ENCODE measurements around the gene CDK11B.
"Not testable (repeated sequence)": the region's sequence is repeated elsewhere in the genome, so short reads cannot be mapped to it uniquely, and the experiment has no call there.

DNA sequence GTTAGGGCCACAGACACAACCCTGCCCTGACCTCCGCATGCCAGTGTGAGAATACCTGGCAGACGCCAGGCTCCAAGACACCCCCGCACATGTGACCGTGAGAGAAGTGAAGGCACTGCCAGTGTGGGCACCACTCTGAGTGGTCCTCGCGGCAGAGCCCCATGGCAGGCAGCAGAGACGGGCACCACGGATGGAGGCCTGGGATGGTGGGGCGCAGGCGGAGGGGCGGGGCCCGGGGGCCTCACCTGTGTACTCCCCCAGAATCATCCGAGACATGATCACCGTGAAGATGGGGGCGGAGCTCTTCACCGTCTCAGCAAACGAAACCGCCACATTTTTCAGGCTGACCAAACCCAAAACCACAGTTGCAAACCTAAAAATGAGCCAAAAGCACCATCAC lies 16.4 kb upstream of the CDK11B start:
- TF ChIP-seq POLR2AphosphoS5 (IDR thresholded peaks at IDR 0.05; ENCODE audit: low read depth, low read length); POLR2A (IDR thresholded peaks at IDR 0.05; ENCODE audit: low read depth, low read length); TAF1 (IDR thresholded peaks at IDR 0.05; ENCODE audit: low read depth, low read length); SPI1 (IDR thresholded peaks at IDR 0.05; ENCODE audit: low read depth, low read length); PAX5 (IDR thresholded peaks at IDR 0.05; ENCODE audit: insufficient read depth, low read length, severe bottlenecking): not testable (repeated sequence)

All from GM12891 (cell line).